K562 (cell line): Measurements from ENCODE around the gene HAGHL. TPM values are rescaled to one million over a fixed set of nuclear protein-coding genes. Genes with fewer than 3 reads are reported as not detected.

ENCODE experiments used
- ATF6 ChIP-seq: sonication (generic); formaldehyde crosslinking; IDR thresholded peaks from 2 replicates; pipeline ENCODE4 v1.4.0; 2020; ENCODE audit warnings: mild to moderate bottlenecking, missing genetic modification reagents
- CGGBP1 ChIP-seq: fragments of 250-450 bp; sonication (Bioruptor Pico); IDR thresholded peaks from 2 replicates; pipeline ENCODE4 v1.9.0; 2021; ENCODE audit warnings: mild to moderate bottlenecking
- CTBP1 ChIP-seq: fragments of 450-650 bp; IDR thresholded peaks from 2 replicates; pipeline ENCODE4 v1.6.1; 2016; ENCODE audit warnings: borderline replicate concordance
- CTCF ChIP-seq, 3 experiments: IDR thresholded peaks in 2 of 3; conservative IDR thresholded peaks in 1 of 3; 2 replicates each; pipeline ENCODE4 v1.5.1; 2011 to 2012; ENCODE audit warnings: low read length in 3 of 3, mild to moderate bottlenecking in 3 of 3, control low read depth in 2 of 3, improper control_type of control experiment in 1 of 3, inconsistent platforms in 1 of 3, low read depth in 1 of 3, mixed read lengths in 1 of 3, moderate library complexity in 1 of 3; ENCODE audit not compliant: insufficient read depth in 2 of 3
- E2F5 ChIP-seq: sonication (generic); formaldehyde crosslinking; IDR thresholded peaks from 2 replicates; pipeline ENCODE4 v1.8.0; 2022; ENCODE audit warnings: mild to moderate bottlenecking, missing genetic modification reagents
- FOS ChIP-seq: IDR thresholded peaks from 3 replicates; pipeline ENCODE4 v1.6.1; 2011; ENCODE audit not compliant: insufficient read length; ENCODE audit errors: extremely low read depth
- FOSL1 ChIP-seq: fragments of 200-800 bp; sonication (Bioruptor generic); conservative IDR thresholded peaks from 2 replicates; pipeline ENCODE4 v1.6.1; 2016; ENCODE audit warnings: missing genetic modification characterization, missing compliant biosample characterization
- NCOA4 ChIP-seq: fragments of 450-650 bp; IDR thresholded peaks from 2 replicates; pipeline ENCODE4 v1.6.1; 2018; ENCODE audit warnings: mild to moderate bottlenecking; ENCODE audit not compliant: partially characterized antibody
- SIN3A ChIP-seq, 2 experiments: fragments of 150-350 bp in 1 of 2; IDR thresholded peaks; 2 replicates each; pipeline ENCODE4 v1.6.1; 2011 to 2016; ENCODE audit warnings: borderline replicate concordance in 2 of 2, low read depth in 2 of 2, low read length in 2 of 2, mild to moderate bottlenecking in 2 of 2, moderate library complexity in 2 of 2; ENCODE audit not compliant: control insufficient read depth in 1 of 2
- SMARCE1 ChIP-seq: fragments of 450-650 bp; IDR thresholded peaks from 2 replicates; pipeline ENCODE4 v1.7.1; 2016; ENCODE audit warnings: mild to moderate bottlenecking
- TAF1 ChIP-seq: IDR thresholded peaks from 2 replicates; pipeline ENCODE4 v1.6.1; 2011; ENCODE audit warnings: mild to moderate bottlenecking, low read length, moderate library complexity; ENCODE audit not compliant: insufficient read depth, control insufficient read depth, severe bottlenecking; ENCODE audit errors: extremely low read depth
- THAP12 ChIP-seq: fragments of 250-450 bp; sonication (Bioruptor Pico); IDR thresholded peaks from 2 replicates; pipeline ENCODE4 v1.9.0; 2021; ENCODE audit warnings: mild to moderate bottlenecking, inconsistent platforms
- UBTF ChIP-seq, 2 experiments: IDR thresholded peaks; 2 replicates each; pipeline ENCODE4 v1.6.1; 2012; ENCODE audit warnings: improper control_type of control experiment in 2 of 2, low read depth in 2 of 2, low read length in 2 of 2, borderline replicate concordance in 1 of 2
- polyA plus RNA-seq, 8 experiments: library from polyadenylated mRNA; depleted of rRNA in 4 of 8; stranded (reverse) in 5 of 8; unstranded in 3 of 8; fragments of >200 nt; fragmentation: Nextera tagmentation in 2 of 8; fragmentation: Illumina TruSeq in 1 of 8; extraction: Ambion mirVana in 2 of 8; extraction: Trizol in 1 of 8; gene quantifications; 2 replicates each; pipeline versions ENCODE4 v1.2.1 to v1.2.3, GENCODE V29; 2011 to 2014; ENCODE audit warnings: inconsistent platforms in 1 of 8, missing spikeins in 1 of 8
- total RNA-seq, 7 experiments: library from RNA; depleted of rRNA in 6 of 7; stranded (reverse); fragments of >200 nt in 6 of 7; fragmentation: Illumina TruSeq in 2 of 7; extraction: Trizol in 2 of 7; gene quantifications; 2 replicates each; pipeline versions ENCODE4 v1.2.1 to v1.2.3, GENCODE V29; 2011 to 2021; ENCODE audit warnings: low replicate concordance in 1 of 7
- TF ChIP-seq, protein P1 (sequence below): sonication (generic); formaldehyde crosslinking; IDR thresholded peaks from 2 replicates; pipeline ENCODE4 v1.9.0; 2022; ENCODE audit warnings: mild to moderate bottlenecking, missing genetic modification reagents

Gene HAGHL
- total and polyA plus RNA-seq, 9 of the 15 experiments (the other 6 are each of a cell fraction or from before 2014, with no cell fraction given) = 0.31 to 83.4 (median 20.7) TPM

DNA sequence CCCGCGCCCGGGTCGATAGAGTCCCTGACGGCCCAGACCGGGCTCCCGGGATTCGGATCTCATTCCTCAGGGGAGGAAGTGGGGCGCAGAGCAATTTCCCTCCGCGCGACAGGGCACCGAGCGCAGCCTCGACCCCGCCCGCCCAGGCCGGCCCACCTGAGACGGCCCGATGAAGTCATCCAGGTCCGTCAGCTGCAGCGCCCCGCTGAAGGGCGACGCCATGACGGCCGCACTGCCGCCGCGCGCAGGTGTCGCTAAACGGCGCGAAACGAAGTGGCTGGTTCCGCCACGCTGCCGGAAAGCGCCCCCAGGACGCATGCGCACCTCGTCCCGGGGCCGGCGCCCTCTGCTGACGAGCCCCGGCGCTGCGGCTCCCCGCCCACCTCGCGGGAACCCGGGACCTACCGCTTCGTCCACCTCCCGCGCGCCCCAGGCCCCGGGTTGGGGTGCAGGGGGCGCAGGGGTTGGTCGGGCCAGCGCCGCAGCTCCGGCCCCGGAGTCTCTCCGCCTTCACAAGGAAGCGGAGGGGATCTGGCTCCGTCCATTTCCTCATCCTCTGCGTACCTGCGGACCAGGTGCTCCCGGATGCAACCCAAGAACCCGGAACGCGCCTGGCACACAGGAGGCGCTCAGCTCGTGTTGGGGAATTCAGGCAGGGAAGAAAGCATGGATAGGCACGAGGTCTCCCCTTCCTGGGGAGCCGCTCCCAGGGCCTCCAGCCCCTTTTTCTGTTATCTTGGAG lies 14.0 kb downstream of the HAGHL start, which contains the start of gene CIAO3 (continued):
- 0 out of 4 replicates have a peak, but pooled peaks of 1 of the 2 experiments have one; percentile 74 for TF ChIP-seq UBTF (IDR thresholded peaks at IDR 0.05; ENCODE audit: borderline replicate concordance in 1 of 2, low read depth in 2 of 2, low read length in 2 of 2)
- TF ChIP-seq FOSL1 = 0 out of 2 replicates have a peak, but pooled peaks have one; percentile 23
- peak; percentile 98 for TF ChIP-seq CTBP1
- TF ChIP-seq E2F5 (CRISPR knock-in tag) = 0 out of 2 replicates have a peak, but pooled peaks have one; percentile 32
- peak; percentile 86 to 87 (median 86) for TF ChIP-seq CTCF (IDR thresholded peaks at IDR 0.05 in 2 of 3, conservative IDR thresholded peaks at IDR 0.05 in 1 of 3; ENCODE audit: insufficient read depth in 2 of 3, low read depth in 1 of 3, low read length in 3 of 3)
- TF ChIP-seq THAP12 (CRISPR knock-in tag) = peak; percentile 34; the same call in 1 of the 2 replicates
- TF ChIP-seq TAF1 = no peak
- no peak for TF ChIP-seq SMARCE1
- TF ChIP-seq FOS = peak; percentile 36
- TF ChIP-seq SIN3A (IDR thresholded peaks at IDR 0.05; ENCODE audit: borderline replicate concordance in 2 of 2, control insufficient read depth in 1 of 2, low read depth in 2 of 2, low read length in 2 of 2) = peak; percentile 39 to 89; a peak in 3 of 4 replicates
- TF ChIP-seq NCOA4 = no peak
- TF ChIP-seq CGGBP1 (CRISPR knock-in tag) = peak; percentile 49; the same call in 1 of the 2 replicates
- TF ChIP-seq, protein P1, sequence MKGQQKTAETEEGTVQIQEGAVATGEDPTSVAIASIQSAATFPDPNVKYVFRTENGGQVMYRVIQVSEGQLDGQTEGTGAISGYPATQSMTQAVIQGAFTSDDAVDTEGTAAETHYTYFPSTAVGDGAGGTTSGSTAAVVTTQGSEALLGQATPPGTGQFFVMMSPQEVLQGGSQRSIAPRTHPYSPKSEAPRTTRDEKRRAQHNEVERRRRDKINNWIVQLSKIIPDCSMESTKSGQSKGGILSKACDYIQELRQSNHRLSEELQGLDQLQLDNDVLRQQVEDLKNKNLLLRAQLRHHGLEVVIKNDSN (CRISPR knock-in tag) = peak; percentile 63
- TF ChIP-seq ATF6 (CRISPR knock-in tag) = peak; percentile 75; the same call in 1 of the 2 replicates
